Measurements from ENCODE around the gene AGTPBP1. TPM values are rescaled to one million over a fixed set of nuclear protein-coding genes. Genes with fewer than 3 reads are reported as not detected.
"Not testable (repeated sequence)": the region's sequence is repeated elsewhere in the genome, so short reads cannot be mapped to it uniquely, and the experiment has no call there.

AGTPBP1 gene, protein sequence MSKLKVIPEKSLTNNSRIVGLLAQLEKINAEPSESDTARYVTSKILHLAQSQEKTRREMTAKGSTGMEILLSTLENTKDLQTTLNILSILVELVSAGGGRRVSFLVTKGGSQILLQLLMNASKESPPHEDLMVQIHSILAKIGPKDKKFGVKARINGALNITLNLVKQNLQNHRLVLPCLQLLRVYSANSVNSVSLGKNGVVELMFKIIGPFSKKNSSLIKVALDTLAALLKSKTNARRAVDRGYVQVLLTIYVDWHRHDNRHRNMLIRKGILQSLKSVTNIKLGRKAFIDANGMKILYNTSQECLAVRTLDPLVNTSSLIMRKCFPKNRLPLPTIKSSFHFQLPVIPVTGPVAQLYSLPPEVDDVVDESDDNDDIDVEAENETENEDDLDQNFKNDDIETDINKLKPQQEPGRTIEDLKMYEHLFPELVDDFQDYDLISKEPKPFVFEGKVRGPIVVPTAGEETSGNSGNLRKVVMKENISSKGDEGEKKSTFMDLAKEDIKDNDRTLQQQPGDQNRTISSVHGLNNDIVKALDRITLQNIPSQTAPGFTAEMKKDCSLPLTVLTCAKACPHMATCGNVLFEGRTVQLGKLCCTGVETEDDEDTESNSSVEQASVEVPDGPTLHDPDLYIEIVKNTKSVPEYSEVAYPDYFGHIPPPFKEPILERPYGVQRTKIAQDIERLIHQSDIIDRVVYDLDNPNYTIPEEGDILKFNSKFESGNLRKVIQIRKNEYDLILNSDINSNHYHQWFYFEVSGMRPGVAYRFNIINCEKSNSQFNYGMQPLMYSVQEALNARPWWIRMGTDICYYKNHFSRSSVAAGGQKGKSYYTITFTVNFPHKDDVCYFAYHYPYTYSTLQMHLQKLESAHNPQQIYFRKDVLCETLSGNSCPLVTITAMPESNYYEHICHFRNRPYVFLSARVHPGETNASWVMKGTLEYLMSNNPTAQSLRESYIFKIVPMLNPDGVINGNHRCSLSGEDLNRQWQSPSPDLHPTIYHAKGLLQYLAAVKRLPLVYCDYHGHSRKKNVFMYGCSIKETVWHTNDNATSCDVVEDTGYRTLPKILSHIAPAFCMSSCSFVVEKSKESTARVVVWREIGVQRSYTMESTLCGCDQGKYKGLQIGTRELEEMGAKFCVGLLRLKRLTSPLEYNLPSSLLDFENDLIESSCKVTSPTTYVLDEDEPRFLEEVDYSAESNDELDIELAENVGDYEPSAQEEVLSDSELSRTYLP
- total RNA-seq = 10 to 100 TPM; 28.9 to 31.1 TPM

DNA sequence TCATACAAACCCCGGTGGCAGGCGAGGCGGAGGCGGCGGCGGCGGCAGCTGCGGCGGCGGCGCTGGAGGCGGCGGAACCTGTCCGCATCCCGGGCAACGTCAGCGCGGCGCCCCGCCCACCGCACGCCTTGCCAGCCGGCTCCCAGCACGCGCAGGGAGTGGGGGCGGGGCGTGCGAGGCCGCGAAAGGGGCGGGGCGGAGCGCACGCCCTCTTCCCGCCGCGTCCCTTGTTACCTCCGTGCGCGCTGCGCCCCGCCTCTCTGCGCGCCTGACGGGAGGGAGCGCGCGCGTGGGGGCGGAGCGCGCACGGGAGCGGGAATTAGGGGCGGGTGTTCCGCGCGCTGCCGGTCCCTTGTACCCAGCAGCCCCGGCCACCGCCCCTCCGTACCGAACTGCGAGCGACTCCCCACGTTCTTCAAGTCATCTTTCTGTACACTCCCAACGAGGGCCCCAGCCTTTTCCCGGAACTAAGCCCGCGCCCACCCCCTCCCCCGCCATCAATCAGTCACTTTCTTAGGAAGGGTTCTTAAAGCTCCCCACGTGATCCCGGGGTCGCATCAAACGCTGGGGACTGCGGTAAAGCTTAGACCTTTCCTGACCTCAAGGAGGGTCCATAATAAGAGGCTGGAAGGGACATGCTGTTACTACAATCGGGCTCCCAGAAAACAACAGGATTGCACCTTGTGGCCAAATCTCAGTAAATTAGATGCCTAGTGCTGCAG, at the start of gene AGTPBP1:
AGTPBP1 (minus strand) TSS at position 80 of the 722 bp plus-strand sequence. CDS start 29,421 bp downstream, outside the sequence.
- POLR2A ChIA-PET = interaction anchor here (0.6 to 1.6 kb wide), 4 partner anchors 19 to 1632 kb away, joined by 5 to 6 read pairs (median 6); no protein-coding TSS in a partner anchor
- CTCF ChIA-PET = interaction anchor here (0.7 to 1.6 kb wide), 3 partner anchors 44 to 872 kb away, joined by 3 to 4 read pairs (median 3); no protein-coding TSS in a partner anchor

DNA sequence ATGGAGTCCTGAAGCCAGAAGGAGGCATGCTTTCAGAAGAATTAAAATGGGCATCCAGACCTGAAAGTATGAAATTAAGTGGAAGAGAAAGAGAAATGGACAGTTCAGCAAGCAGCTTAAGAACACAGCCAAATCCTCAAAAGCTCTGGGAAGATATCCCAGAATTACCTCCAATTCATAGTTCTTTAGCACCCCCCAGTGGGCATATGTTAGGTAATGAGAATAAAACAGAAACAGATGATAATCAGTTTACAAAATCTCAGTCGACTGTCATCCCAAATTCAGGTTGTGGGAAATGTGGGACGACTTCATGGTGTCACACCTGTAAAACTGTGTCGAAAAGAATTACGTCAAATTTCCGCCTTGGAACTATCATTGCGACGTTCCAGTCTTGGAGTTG, 44.4 kb upstream of the AGTPBP1 start:
- CTCF ChIA-PET, POLR2A ChIA-PET: not testable (repeated sequence)

DNA sequence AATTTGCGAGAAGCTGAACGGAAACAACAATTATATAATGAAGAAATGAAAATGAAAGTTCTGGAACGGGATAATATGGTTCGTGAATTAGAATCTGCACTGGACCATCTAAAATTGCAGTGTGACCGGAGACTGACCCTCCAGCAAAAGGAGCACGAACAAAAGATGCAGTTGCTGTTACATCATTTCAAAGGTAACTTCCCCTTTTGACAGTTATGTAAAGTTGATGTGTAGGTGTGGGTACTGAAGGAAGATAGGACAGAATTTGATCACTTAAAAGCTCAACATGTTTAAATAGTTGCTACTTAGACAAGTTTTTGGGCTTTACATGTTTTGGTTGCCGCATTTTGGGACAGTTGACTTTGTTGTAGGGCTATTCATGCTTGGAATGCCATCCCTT, 32.1 kb upstream of the AGTPBP1 start:
- POLR2A ChIA-PET, CTCF ChIA-PET: not testable (repeated sequence)

- CTCF ChIA-PET, POLR2A ChIA-PET: not testable (repeated sequence)
Measured at GRCh38 chr9:85761802-85762201, 20.0 kb upstream of the AGTPBP1 start.

GRCh38 chr9:85757716-85758115, 16.0 kb upstream of the AGTPBP1 start:
- CTCF ChIA-PET, POLR2A ChIA-PET: not testable (repeated sequence)

DNA sequence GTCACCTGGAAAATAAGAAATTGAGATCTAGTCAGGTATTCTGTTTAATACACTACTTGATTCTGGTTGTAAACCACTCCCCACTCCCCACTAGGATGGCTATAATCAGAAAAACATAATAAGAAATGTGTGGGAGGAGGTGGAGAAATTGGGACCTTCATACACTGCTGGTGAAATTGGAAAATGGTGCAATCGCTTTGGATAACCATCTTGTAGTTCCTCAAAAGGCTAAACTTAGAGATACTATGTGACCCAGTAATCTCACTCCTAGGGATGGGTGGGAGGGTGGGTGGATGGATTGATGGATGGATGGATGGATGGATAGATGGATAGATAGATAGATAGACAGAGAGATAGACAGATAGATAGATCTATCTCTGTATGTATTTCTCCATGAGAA, 14.5 kb upstream of the AGTPBP1 start:
- POLR2A ChIA-PET, CTCF ChIA-PET: not testable (repeated sequence)

- ChIA-PET POLR2A (no interaction called here), CTCF (no interaction called here)
Measured at GRCh38 chr9:85746309-85746708, 4.6 kb upstream of the AGTPBP1 start.

GRCh38 chr9:85745203-85745602, 3.4 kb upstream of the AGTPBP1 start:
- POLR2A ChIA-PET = no interaction called here
- CTCF ChIA-PET = interaction anchor here (1.3 kb wide), 1 partner anchor 47 kb away, joined by 6 read pairs; no protein-coding TSS in a partner anchor

DNA sequence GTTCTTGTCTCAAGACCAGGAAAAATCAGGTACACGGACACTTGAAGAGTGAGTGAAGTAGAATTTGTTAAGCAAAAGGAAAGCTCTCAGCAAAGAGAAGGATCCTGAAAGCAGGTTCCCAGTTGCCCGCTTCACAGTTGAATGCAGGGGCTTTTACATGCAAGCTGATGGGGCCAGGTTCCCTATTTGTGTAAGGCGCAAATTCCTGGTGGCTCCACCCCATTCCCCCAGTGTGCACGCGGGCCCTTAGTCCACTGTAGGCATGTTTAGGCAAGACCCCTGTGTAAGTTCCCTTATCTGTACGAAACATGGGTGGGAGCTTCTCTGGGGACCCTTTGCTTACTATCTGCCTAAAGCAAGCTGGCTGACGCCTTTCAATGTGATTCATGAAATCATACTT, 2.7 kb upstream of the AGTPBP1 start:
- ChIA-PET POLR2A (no interaction called here), CTCF (interaction anchor here (0.6 to 1.3 kb wide), 2 partner anchors 21 to 46 kb away, joined by 3 to 6 read pairs; no protein-coding TSS in a partner anchor)

DNA sequence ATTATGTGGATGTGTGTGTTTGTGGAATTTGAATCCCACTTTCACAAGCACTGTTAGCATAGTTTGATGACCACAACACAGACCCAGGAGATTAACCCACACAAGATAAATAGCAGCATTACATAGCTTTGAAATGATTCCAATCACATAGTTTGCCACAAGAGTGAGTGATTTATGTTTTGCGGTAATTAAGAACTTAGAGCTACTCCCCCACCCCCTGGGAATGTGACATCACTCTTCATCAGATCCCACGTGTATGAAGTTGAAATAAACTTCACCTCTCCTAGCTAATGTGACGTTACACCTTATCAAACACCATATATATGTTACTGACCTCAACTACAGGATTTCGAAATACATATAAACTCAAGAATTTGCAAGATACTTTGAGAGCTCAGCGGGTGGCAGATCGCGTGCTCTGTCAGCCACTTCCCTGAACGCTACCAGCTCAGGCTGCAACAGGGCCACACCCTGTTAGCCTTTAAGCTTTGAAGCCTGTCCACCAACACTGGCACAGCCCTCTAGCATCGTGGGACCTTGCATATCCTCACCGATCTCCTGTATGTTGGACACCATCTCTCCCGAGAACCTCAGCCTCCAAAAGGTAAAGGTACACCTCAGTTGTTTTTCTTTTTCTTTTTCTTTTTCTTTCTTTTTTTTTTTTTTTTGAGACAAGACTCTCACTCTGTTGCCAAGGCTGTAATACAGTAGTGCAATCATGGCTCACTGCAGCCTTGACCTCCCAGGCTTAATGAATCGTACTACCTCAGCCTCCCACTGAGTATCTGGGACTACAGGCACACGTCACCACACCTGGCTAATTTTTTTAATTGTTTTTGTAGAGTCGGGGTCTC, 1.7 kb upstream of the AGTPBP1 start:
- POLR2A ChIA-PET = interaction anchor here (0.9 kb wide), 1 partner anchor 13 kb away, joined by 6 read pairs; no protein-coding TSS in a partner anchor
- CTCF ChIA-PET = no interaction called here

DNA sequence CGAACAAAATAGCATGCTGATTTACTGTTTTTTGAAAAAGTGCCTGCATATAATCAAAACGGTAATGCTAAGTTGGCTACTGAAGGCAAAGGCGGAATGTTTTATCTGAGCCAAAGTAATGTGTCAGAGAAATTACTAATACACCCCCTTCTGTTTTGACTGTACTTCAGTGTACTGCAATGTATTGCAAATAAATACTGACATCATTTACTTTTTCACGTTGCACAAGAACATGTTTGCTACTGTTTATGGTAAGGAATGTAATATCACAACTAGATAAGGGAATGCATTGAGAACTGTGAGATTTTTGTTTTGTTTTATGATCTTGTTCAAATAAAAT, 813 bp upstream of the AGTPBP1 start:
- POLR2A ChIA-PET = interaction anchor here (0.6 kb wide), 2 partner anchors 20 to 1631 kb away, joined by 5 to 6 read pairs; no protein-coding TSS in a partner anchor
- CTCF ChIA-PET = interaction anchor here (0.7 kb wide), 1 partner anchor 872 kb away, joined by 3 read pairs; no protein-coding TSS in a partner anchor

- ChIA-PET CTCF (interaction anchor here (1.3 to 1.6 kb wide), 2 partner anchors 43 to 76 kb away, joined by 3 to 4 read pairs; no protein-coding TSS in a partner anchor), POLR2A (interaction anchor here (1.0 to 1.6 kb wide), 2 partner anchors 43 to 64 kb away, joined by 5 to 6 read pairs; no protein-coding TSS in a partner anchor)
Measured at GRCh38 chr9:85741095-85741874, 469 bp downstream of the AGTPBP1 start.

DNA sequence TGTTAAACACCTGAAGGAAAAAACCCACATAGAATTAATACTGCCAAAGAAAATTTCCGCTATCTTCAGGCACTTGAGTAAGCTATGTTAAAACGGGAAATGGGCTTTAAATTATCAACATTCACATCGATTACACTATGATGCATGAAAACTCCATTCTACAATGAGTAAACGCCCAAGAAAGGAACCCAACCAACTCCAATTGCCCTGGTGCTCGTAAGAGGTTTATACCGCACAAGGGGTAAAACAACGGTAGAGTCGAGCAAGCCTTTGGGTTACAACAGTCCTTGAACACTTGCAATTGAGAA, 1.0 kb downstream of the AGTPBP1 start:
- ChIA-PET CTCF (interaction anchor here (1.3 to 1.6 kb wide), 2 partner anchors 42 to 75 kb away, joined by 3 to 4 read pairs; no protein-coding TSS in a partner anchor), POLR2A (interaction anchor here (1.6 kb wide), 1 partner anchor 64 kb away, joined by 6 read pairs; no protein-coding TSS in a partner anchor)

DNA sequence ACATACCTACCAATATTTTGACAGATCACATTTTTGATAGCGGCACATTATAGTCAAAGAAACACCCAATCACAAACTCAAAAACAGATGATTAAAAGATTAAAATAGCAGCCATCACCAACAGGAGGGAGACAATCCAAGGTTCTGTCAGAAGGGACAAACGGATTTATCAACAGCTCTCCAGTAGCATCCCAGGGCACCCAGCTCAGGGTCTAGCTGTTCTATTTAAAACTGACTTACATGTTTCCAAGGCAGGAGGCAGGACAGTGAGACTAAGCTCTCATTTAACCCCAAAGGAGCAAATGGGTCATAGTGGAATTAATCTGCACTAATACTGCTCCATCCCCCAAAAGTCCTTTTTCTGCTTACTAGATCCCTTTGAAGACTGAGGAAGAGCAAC, 3.2 kb downstream of the AGTPBP1 start:
- ChIA-PET POLR2A (interaction anchor here (0.7 kb wide), 1 partner anchor 1205 kb away, joined by 3 read pairs; no protein-coding TSS in a partner anchor), CTCF (interaction anchor here (0.9 kb wide), 1 partner anchor 9 kb away, joined by 3 read pairs; no protein-coding TSS in a partner anchor)

DNA sequence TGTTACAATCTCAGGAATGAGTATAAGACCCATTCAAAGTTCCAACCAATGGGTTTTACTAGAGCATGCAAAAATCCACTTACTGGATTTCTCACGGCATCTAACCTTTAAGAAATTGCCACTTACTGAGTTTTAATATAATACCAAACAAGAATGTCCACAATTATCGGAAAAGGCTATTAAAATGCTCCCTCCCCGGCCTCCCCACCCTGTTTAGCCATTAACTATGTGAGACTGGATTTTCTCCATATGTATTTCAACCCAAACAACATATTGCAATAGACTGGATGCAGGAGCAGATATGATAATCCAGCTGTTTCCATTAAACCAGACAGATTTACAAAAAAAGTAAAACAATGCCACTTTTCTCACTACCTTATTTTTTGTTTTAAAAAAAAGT, 4.1 kb downstream of the AGTPBP1 start:
- ChIA-PET POLR2A (no interaction called here), CTCF (interaction anchor here (0.9 kb wide), 1 partner anchor 8 kb away, joined by 3 read pairs; no protein-coding TSS in a partner anchor)

- ChIA-PET CTCF (no interaction called here), POLR2A (no interaction called here)
Measured at GRCh38 chr9:85730916-85731630, 10.7 kb downstream of the AGTPBP1 start.

Measured in activated CD8-positive, alpha-beta memory T cell treated with anti-CD3 and anti-CD28 coated beads for 36 hours (primary cell).